DND-41 (cell line): ENCODE results near the gene SLC35F3.
A peak's percentile ranks its signal among the peaks of the same experiment; 100 is the strongest.

Source experiments
- ATAC-seq: fragments of 200-7000 bp; cut with Tn5 transposase; 3 replicates; pipeline ENCODE4 v1.9.1; 2021; ENCODE audit warnings: low read depth; ENCODE audit not compliant: insufficient read depth
- DNase-seq: peaks from one replicate; pipeline ENCODE4 v3.0.0-alpha.2; 2020
- H2AFZ ChIP-seq: 2 replicates; pipeline ENCODE4 v1.6.0; 2012; ENCODE audit warnings: low read depth, low read length
- H3K27ac ChIP-seq: 2 replicates; pipeline ENCODE4 v1.5.1; 2012; ENCODE audit warnings: low read length, inconsistent platforms
- H3K27me3 ChIP-seq: fragments of 200-600 bp; sonication (generic); 2 replicates; pipeline ENCODE4 v1.6.0; 2012; ENCODE audit warnings: low read length, mild to moderate bottlenecking, inconsistent platforms; ENCODE audit not compliant: insufficient read depth, poor library complexity
- H3K36me3 ChIP-seq: 2 replicates; pipeline ENCODE4 v1.5.1; 2012; ENCODE audit warnings: low read length, inconsistent platforms; ENCODE audit not compliant: insufficient read depth
- H3K4me1 ChIP-seq: 2 replicates; pipeline ENCODE4 v1.5.1; 2012; ENCODE audit warnings: mild to moderate bottlenecking, low read length; ENCODE audit not compliant: insufficient read depth
- H3K4me2 ChIP-seq: 2 replicates; pipeline ENCODE4 v1.6.0; 2012; ENCODE audit warnings: mild to moderate bottlenecking, moderate library complexity, low read length, inconsistent platforms; ENCODE audit not compliant: insufficient read depth
- H3K4me3 ChIP-seq, 2 experiments: fragments of 200-600 bp in 1 of 2; shearing (Covaris generic) in 1 of 2; 2 replicates each; pipeline ENCODE4 v1.5.1; 2012 to 2016; ENCODE audit warnings: inconsistent platforms in 2 of 2, low read length in 2 of 2, mild to moderate bottlenecking in 2 of 2, low read depth in 1 of 2, moderate library complexity in 1 of 2
- H3K79me2 ChIP-seq: 2 replicates; pipeline ENCODE4 v1.6.0; 2012; ENCODE audit warnings: low read length, inconsistent platforms; ENCODE audit not compliant: insufficient read depth
- H3K9ac ChIP-seq: 2 replicates; pipeline ENCODE4 v1.6.0; 2012; ENCODE audit warnings: low read depth, mild to moderate bottlenecking, inconsistent platforms, low read length, moderate library complexity
- H3K9me3 ChIP-seq: 2 replicates; pipeline ENCODE4 v1.5.1; 2012; ENCODE audit warnings: low read length, moderate library complexity, mild to moderate bottlenecking, inconsistent platforms; ENCODE audit not compliant: insufficient read depth, severe bottlenecking
- H4K20me1 ChIP-seq: 2 replicates; pipeline ENCODE4 v1.6.0; 2012; ENCODE audit warnings: low read length; ENCODE audit not compliant: insufficient read depth
- EZH2 ChIP-seq: IDR thresholded peaks from 3 replicates; pipeline ENCODE4 v1.6.1; 2012; ENCODE audit warnings: borderline replicate concordance, low read depth, mild to moderate bottlenecking, moderate library complexity, low read length, inconsistent platforms; ENCODE audit not compliant: severe bottlenecking
- TF ChIP-seq, protein P1 (sequence below): IDR thresholded peaks from 2 replicates; pipeline ENCODE4 v1.5.1; 2012; ENCODE audit warnings: borderline replicate concordance, low read length, moderate library complexity, mild to moderate bottlenecking; ENCODE audit not compliant: poor library complexity, severe bottlenecking; ENCODE audit errors: extremely low read depth

SLC35F3 gene

DNA sequence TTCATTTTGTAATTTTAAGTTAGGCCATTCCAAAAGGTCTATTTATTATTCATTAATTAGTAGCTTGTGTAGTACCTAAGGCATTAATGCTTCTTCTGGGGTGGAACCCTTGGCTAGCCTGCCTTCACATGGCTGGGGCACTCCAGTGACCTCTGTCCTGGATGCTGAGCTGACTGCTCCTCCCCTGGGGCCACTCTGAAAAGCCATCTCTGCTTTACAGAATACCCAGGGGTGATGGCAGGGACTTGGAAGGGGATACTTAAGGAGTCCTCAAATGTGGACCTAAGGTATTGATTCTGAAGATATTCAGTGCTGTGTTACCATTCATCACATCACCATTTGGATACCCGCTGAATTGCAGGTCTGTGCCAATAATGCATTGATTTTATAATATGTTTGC lies 281.0 kb downstream of the SLC35F3 start:
- no peak overlapping the region for H2AFZ ChIP-seq
- no peak overlapping the region for H3K4me2 ChIP-seq
- DNase-seq (no peak), ATAC-seq (no peak)
- no peaks in the 10 kb centered on the region for H3K36me3 ChIP-seq
- no peak overlapping the region for H3K9ac ChIP-seq
- peaks cover 32% of the 10 kb centered on the region for H3K4me1 ChIP-seq
- no peak for TF ChIP-seq EZH2
- TF ChIP-seq, protein P1, sequence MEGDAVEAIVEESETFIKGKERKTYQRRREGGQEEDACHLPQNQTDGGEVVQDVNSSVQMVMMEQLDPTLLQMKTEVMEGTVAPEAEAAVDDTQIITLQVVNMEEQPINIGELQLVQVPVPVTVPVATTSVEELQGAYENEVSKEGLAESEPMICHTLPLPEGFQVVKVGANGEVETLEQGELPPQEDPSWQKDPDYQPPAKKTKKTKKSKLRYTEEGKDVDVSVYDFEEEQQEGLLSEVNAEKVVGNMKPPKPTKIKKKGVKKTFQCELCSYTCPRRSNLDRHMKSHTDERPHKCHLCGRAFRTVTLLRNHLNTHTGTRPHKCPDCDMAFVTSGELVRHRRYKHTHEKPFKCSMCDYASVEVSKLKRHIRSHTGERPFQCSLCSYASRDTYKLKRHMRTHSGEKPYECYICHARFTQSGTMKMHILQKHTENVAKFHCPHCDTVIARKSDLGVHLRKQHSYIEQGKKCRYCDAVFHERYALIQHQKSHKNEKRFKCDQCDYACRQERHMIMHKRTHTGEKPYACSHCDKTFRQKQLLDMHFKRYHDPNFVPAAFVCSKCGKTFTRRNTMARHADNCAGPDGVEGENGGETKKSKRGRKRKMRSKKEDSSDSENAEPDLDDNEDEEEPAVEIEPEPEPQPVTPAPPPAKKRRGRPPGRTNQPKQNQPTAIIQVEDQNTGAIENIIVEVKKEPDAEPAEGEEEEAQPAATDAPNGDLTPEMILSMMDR: no peak
- H3K4me3 ChIP-seq: no peak overlapping the region
- H3K9me3 ChIP-seq: no peaks in the 10 kb centered on the region
- no peak overlapping the region; the same call in 1 of the 2 replicates for H3K27ac ChIP-seq
- no peaks in the 10 kb centered on the region for H3K27me3 ChIP-seq
- no peaks in the 10 kb centered on the region for H3K79me2 ChIP-seq
- no peaks in the 10 kb centered on the region for H4K20me1 ChIP-seq

DNA sequence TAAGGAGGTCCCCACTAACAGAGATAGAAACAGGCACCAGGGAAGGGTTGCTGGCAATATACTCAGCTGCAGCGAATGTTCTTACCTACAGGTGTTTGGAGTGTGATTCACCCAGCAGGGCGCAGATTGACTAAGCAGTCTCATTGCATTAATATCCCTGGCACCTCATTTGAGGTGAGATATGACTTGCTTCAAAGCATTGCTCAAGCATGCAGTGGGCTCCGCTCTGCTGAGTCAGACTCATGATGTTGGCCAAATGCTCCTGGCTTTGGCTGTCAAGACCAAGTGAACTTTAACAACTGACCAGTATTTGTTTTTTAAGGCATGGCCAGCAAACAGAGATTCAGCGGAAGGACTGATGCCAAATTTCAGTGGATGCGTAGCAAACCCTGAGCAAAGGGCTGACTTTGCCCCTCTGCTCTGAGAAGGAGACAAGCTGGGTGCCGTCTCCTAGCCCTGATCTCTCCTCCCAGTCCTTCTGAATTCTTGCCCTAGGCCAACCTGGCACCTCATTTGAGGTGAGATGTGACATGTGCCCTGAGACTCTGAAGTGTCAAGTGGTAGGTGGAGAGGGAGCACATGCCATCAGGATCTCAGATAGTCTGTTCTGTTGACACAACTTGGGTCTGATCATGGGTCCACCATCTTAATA lies 281.7 kb downstream of the SLC35F3 start:
- Histone ChIP-seq H4K20me1 (no peaks in the 10 kb centered on the region), H3K79me2 (no peaks in the 10 kb centered on the region), H2AFZ (no peak overlapping the region), H3K9ac (no peak overlapping the region), H3K4me1 (peaks cover 32% of the 10 kb centered on the region), H3K9me3 (no peaks in the 10 kb centered on the region), H3K27ac (peak overlapping the region; percentile 95; the same call in 1 of the 2 replicates), H3K36me3 (no peaks in the 10 kb centered on the region), H3K4me2 (no peak overlapping the region), H3K27me3 (no peaks in the 10 kb centered on the region), H3K4me3 (no peak overlapping the region)
- no peak for ATAC-seq
- TF ChIP-seq, protein P1: no peak
- TF ChIP-seq EZH2: no peak
- DNase-seq: no peak

DNA sequence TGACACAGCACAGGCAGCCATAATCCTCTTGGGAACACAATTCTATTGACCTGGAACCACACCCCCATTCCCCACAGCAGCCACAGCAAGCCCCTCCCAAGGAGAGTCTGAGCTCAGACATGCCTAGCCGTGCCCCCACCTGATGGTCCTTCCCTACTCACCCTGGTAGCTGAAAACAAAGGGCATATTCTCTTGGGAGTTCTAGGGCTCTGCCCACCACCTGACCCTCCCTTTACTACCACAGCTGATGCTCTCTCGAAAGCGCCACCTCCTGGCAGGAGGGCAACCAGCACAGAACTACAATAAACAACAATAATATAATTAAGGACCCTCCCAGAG lies 283.9 kb downstream of the SLC35F3 start:
- Histone ChIP-seq H3K9me3 (no peaks in the 10 kb centered on the region), H3K27ac (peak overlapping the region; percentile 95), H3K36me3 (no peaks in the 10 kb centered on the region), H3K9ac (peak overlapping the region; percentile 38), H3K4me3 (no peak overlapping the region), H3K79me2 (no peaks in the 10 kb centered on the region), H3K4me1 (peaks cover 32% of the 10 kb centered on the region), H2AFZ (peak overlapping the region; percentile 72), H3K4me2 (peak overlapping the region; percentile 32), H3K27me3 (no peaks in the 10 kb centered on the region), H4K20me1 (no peaks in the 10 kb centered on the region)
- ATAC-seq (peak; percentile 88), DNase-seq (peak; percentile 91)
- TF ChIP-seq, protein P1: peak; percentile 89
- no peak for TF ChIP-seq EZH2
